GM21515 (cell line): ENCODE data around the gene PSEN1.

Source experiments
- ATAC-seq: cut with Tn5 transposase; IDR thresholded peaks from one replicate; pipeline ENCODE4 v1.9.1; 2021; ENCODE audit not compliant: unreplicated experiment

PSEN1 gene

GRCh38 chr14:73136387-73137225, at the start of gene PSEN1:
Gene PSEN1 (plus strand): TSS chr14:73136507. CDS start chr14:73148020, 11,513 bp downstream.
- peak; percentile 87 for ATAC-seq

- no peak for ATAC-seq
Observed at GRCh38 chr14:73091044-73091443, 45.3 kb upstream of the PSEN1 start.

- no peak for ATAC-seq
Observed at GRCh38 chr14:73097421-73097820, 38.9 kb upstream of the PSEN1 start.

GRCh38 chr14:73100334-73100733, 36.0 kb upstream of the PSEN1 start:
- no peak for ATAC-seq

GRCh38 chr14:73102806-73103497, 33.4 kb upstream of the PSEN1 start:
- no peak for ATAC-seq

- ATAC-seq: no peak
Observed at GRCh38 chr14:73105050-73105449, 31.3 kb upstream of the PSEN1 start.

GRCh38 chr14:73105727-73106126, 30.6 kb upstream of the PSEN1 start:
- no peak for ATAC-seq

GRCh38 chr14:73116079-73116665, 20.1 kb upstream of the PSEN1 start:
- no peak for ATAC-seq

GRCh38 chr14:73124180-73124894, 12.0 kb upstream of the PSEN1 start:
- no peak for ATAC-seq

- ATAC-seq: no peak
Observed at GRCh38 chr14:73125169-73125588, 11.1 kb upstream of the PSEN1 start.

- no peak for ATAC-seq
Observed at GRCh38 chr14:73125746-73126145, 10.6 kb upstream of the PSEN1 start.

GRCh38 chr14:73133795-73134194, 2.5 kb upstream of the PSEN1 start:
- no peak for ATAC-seq

GRCh38 chr14:73136085-73136386, 271 bp upstream of the PSEN1 start:
- no peak for ATAC-seq

- ATAC-seq: no peak
Observed at GRCh38 chr14:73140811-73141323, 4.6 kb downstream of the PSEN1 start.

GRCh38 chr14:73142216-73142615, 5.9 kb downstream of the PSEN1 start:
- ATAC-seq: no peak

- ATAC-seq: no peak
Observed at GRCh38 chr14:73143003-73143402, 6.7 kb downstream of the PSEN1 start.

- no peak for ATAC-seq
Observed at GRCh38 chr14:73143617-73144016, 7.3 kb downstream of the PSEN1 start.

GRCh38 chr14:73145371-73145770, 9.1 kb downstream of the PSEN1 start:
- no peak for ATAC-seq

GRCh38 chr14:73146111-73146510, 9.8 kb downstream of the PSEN1 start:
- ATAC-seq: no peak

GRCh38 chr14:73149753-73150152, 13.4 kb downstream of the PSEN1 start:
- no peak for ATAC-seq

- ATAC-seq: no peak
Observed at GRCh38 chr14:73153272-73153671, 17.0 kb downstream of the PSEN1 start.
